ENCODE results near the gene UNC119B. TPM values are rescaled to one million over a fixed set of nuclear protein-coding genes. Genes with fewer than 3 reads are reported as not detected.

The UNC119B gene
- total RNA-seq, 2 donors from 2014 or later: 52.8 to 60.7 TPM

- Mint-ChIP-seq H3K27me3 (ENCODE audit: insufficient read depth) (peaks cover 3% of the 10 kb centered on the region), H3K4me3 (no peak overlapping the region), H3K36me3 (ENCODE audit: low read depth) (peaks cover 24% of the 10 kb centered on the region), H3K27ac (no peak overlapping the region), H3K4me1 (peaks cover 6% of the 10 kb centered on the region), H3K9me3 (peaks cover 12% of the 10 kb centered on the region)
- H3K27ac ChIP-seq (ENCODE audit: low read depth, low read length): no peak overlapping the region
- no peak for DNase-seq
- no peaks in the 10 kb centered on the region for H3K4me1 ChIP-seq (ENCODE audit: control insufficient read depth, insufficient read depth, low read length)
- peaks cover 18% of the 10 kb centered on the region for H3K36me3 ChIP-seq (ENCODE audit: control insufficient read depth, insufficient read depth, low read length)
- TF ChIP-seq CTCF (conservative IDR thresholded peaks at IDR 0.05): peak; percentile 14
- peaks cover 7% of the 10 kb centered on the region for H3K9me3 ChIP-seq (ENCODE audit: control insufficient read depth, low read length)
- H3K9ac ChIP-seq (ENCODE audit: extremely low read depth, low read length, poor library complexity, severe bottlenecking): no peak overlapping the region
- H3K4me3 ChIP-seq (ENCODE audit: low read length): no peak overlapping the region
- H3K27me3 ChIP-seq (ENCODE audit: control insufficient read depth, insufficient read depth, low read length, poor library complexity, severe bottlenecking): no peaks in the 10 kb centered on the region
- 91 to 94% methylated on average over 5 to 7 of the region's 7 CpGs for WGBS, 2 experiments (ENCODE audit: insufficient coverage in 1 of 2, insufficient read length in 1 of 2)
Measured at GRCh38 chr12:120758798-120759590, 48.7 kb downstream of the UNC119B start.

DNA sequence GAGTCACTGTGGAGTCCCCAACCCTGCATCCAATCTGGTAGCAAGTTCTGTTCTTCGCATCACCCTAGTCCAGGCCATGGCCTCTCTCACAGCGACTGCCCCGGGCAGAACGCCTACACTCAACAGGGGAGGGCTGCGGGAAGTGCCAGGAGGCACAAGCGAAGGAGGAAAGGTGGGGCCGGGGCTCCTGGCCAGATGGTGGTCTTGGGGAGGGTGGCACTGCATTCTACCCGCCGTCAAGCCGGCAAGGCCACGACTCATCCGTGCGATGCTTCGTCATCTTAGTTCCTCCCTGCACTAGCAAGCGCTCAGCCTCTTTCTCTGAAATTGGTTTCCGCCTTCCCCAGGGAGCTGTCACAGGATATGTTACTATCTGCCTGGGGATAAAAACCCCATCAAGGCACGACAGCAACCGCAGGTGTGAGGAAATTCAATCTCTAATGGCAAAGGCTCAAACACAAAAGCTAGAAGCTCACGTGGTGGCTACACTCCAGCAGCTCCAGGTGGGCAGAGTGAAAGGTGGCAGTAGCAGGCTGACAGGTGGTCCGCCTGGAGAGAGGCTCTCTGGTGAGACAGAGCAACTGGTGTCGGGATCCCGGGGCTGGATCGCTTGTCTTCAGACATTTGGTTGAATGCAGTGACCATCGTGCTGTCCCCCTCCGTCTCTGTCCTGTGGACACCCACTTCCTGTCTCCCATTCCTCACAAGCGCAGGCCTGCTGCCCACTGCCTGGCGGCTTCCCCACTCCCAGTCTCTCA lies 49.5 kb downstream of the UNC119B start:
- Histone ChIP-seq H3K27me3 (ENCODE audit: control insufficient read depth, insufficient read depth, low read length, poor library complexity, severe bottlenecking) (no peaks in the 10 kb centered on the region), H3K27ac (ENCODE audit: low read depth, low read length) (no peak overlapping the region), H3K4me1 (ENCODE audit: control insufficient read depth, insufficient read depth, low read length) (no peaks in the 10 kb centered on the region), H3K36me3 (ENCODE audit: control insufficient read depth, insufficient read depth, low read length) (peaks cover 26% of the 10 kb centered on the region), H3K4me3 (ENCODE audit: low read length) (no peak overlapping the region), H3K9ac (ENCODE audit: extremely low read depth, low read length, poor library complexity, severe bottlenecking) (no peak overlapping the region), H3K9me3 (ENCODE audit: control insufficient read depth, low read length) (peaks cover 7% of the 10 kb centered on the region)
- no peak for TF ChIP-seq CTCF (conservative IDR thresholded peaks at IDR 0.05)
- Mint-ChIP-seq H3K9me3 (peaks cover 8% of the 10 kb centered on the region), H3K36me3 (ENCODE audit: low read depth) (peaks cover 30% of the 10 kb centered on the region), H3K4me3 (no peak overlapping the region), H3K4me1 (peaks cover 6% of the 10 kb centered on the region), H3K27ac (no peak overlapping the region), H3K27me3 (ENCODE audit: insufficient read depth) (peaks cover 2% of the 10 kb centered on the region)
- DNase-seq: no peak
- WGBS, 2 experiments (ENCODE audit: insufficient coverage in 1 of 2, insufficient read length in 1 of 2): 90 to 95% methylated on average over 19 to 26 of the region's 27 CpGs

GRCh38 chr12:120760349-120761254 lies 50.3 kb downstream of the UNC119B start:
- no peak overlapping the region for H3K4me3 Mint-ChIP-seq
- peaks cover 36% of the 10 kb centered on the region for H3K36me3 Mint-ChIP-seq (ENCODE audit: low read depth)
- no peaks in the 10 kb centered on the region for H3K4me1 ChIP-seq (ENCODE audit: control insufficient read depth, insufficient read depth, low read length)
- H3K27me3 Mint-ChIP-seq (ENCODE audit: insufficient read depth): no peaks in the 10 kb centered on the region
- peaks cover 6% of the 10 kb centered on the region for H3K4me1 Mint-ChIP-seq
- peaks cover 1% of the 10 kb centered on the region for H3K9me3 Mint-ChIP-seq
- H3K27me3 ChIP-seq (ENCODE audit: control insufficient read depth, insufficient read depth, low read length, poor library complexity, severe bottlenecking): no peaks in the 10 kb centered on the region
- H3K4me3 ChIP-seq (ENCODE audit: low read length): no peak overlapping the region
- H3K27ac ChIP-seq (ENCODE audit: low read depth, low read length): peak overlapping the region; percentile 84
- H3K9me3 ChIP-seq (ENCODE audit: control insufficient read depth, low read length): peaks cover under 1% of the 10 kb centered on the region
- WGBS, 2 experiments (ENCODE audit: insufficient coverage in 1 of 2, insufficient read length in 1 of 2): 85 to 87% methylated on average over 19 to 21 of the region's 21 CpGs
- no peak overlapping the region for H3K9ac ChIP-seq (ENCODE audit: extremely low read depth, low read length, poor library complexity, severe bottlenecking)
- peak; percentile 16 for TF ChIP-seq CTCF (conservative IDR thresholded peaks at IDR 0.05)
- DNase-seq: no peak
- peaks cover 31% of the 10 kb centered on the region for H3K36me3 ChIP-seq (ENCODE audit: control insufficient read depth, insufficient read depth, low read length)
- H3K27ac Mint-ChIP-seq: no peak overlapping the region

Data from endodermal cell (in vitro differentiated cells).